RWPE2 (cell line): ENCODE results near the gene LDLRAD3.
"Not testable (repeated sequence)": the region's sequence is repeated elsewhere in the genome, so short reads cannot be mapped to it uniquely, and the experiment has no call there.

Experiments used
- ATAC-seq: fragments of 200-7000 bp; cut with Tn5 transposase; 3 replicates; pipeline ENCODE4 v1.9.1; 2021; ENCODE audit warnings: low read depth
- DNase-seq: peaks from one replicate; pipeline ENCODE4 v3.0.0-alpha.2; 2020; ENCODE audit warnings: low spot score
- H3K27ac ChIP-seq: fragments of 450-650 bp; 2 replicates; pipeline ENCODE4 v1.5.1; 2017; ENCODE audit warnings: mild to moderate bottlenecking; ENCODE audit not compliant: poor library complexity, severe bottlenecking
- H3K27me3 ChIP-seq: fragments of 250-450 bp; sonication (Bioruptor Pico); 2 replicates; pipeline ENCODE4 v1.5.1; 2021; ENCODE audit warnings: mild to moderate bottlenecking, moderate library complexity; ENCODE audit not compliant: insufficient read depth, poor library complexity, severe bottlenecking
- H3K36me3 ChIP-seq: fragments of 250-450 bp; sonication (Bioruptor Pico); 2 replicates; pipeline ENCODE4 v1.5.1; 2020; ENCODE audit warnings: low read depth, mild to moderate bottlenecking, moderate library complexity
- H3K4me1 ChIP-seq: fragments of 250-450 bp; sonication (Bioruptor Pico); 2 replicates; pipeline ENCODE4 v1.5.1; 2021; ENCODE audit warnings: mild to moderate bottlenecking, moderate library complexity; ENCODE audit not compliant: insufficient read depth, poor library complexity, severe bottlenecking
- H3K4me3 ChIP-seq: fragments of 250-450 bp; sonication (Bioruptor Pico); 2 replicates; pipeline ENCODE4 v1.5.1; 2021; ENCODE audit warnings: mild to moderate bottlenecking, moderate library complexity; ENCODE audit not compliant: severe bottlenecking
- H3K9me3 ChIP-seq: fragments of 250-450 bp; sonication (Bioruptor Pico); 2 replicates; pipeline ENCODE4 v1.5.1; 2021; ENCODE audit warnings: mild to moderate bottlenecking, moderate library complexity; ENCODE audit not compliant: severe bottlenecking
- CTCF ChIP-seq: fragments of 450-650 bp; IDR thresholded peaks from one replicate; pipeline ENCODE4 v1.5.1; 2017; ENCODE audit warnings: mild to moderate bottlenecking, moderate library complexity; ENCODE audit not compliant: poor library complexity, severe bottlenecking

LDLRAD3 gene

GRCh38 chr11:36010010-36010740, 66.3 kb downstream of the LDLRAD3 start:
- DNase-seq, result no peak
- Histone ChIP-seq H3K36me3 (no peaks in the 10 kb centered on the region), H3K4me1 (peaks cover 66% of the 10 kb centered on the region), H3K27me3 (no peaks in the 10 kb centered on the region), H3K9me3 (no peaks in the 10 kb centered on the region), H3K27ac (peak overlapping the region; percentile 95), H3K4me3 (no peak overlapping the region)
- TF ChIP-seq CTCF, result no peak
- peak; percentile 62 for ATAC-seq

GRCh38 chr11:36011574-36011973, 67.7 kb downstream of the LDLRAD3 start:
- Histone ChIP-seq H3K4me3 (no peak overlapping the region), H3K9me3 (no peaks in the 10 kb centered on the region), H3K4me1 (peaks cover 69% of the 10 kb centered on the region), H3K27ac (peak overlapping the region; percentile 95), H3K27me3 (no peaks in the 10 kb centered on the region), H3K36me3 (no peaks in the 10 kb centered on the region)
- no peak for ATAC-seq
- no peak for TF ChIP-seq CTCF
- no peak for DNase-seq

GRCh38 chr11:36012455-36012854, 68.6 kb downstream of the LDLRAD3 start:
- no peak for DNase-seq
- peak; percentile 89 for ATAC-seq
- Histone ChIP-seq H3K4me1 (peaks cover 63% of the 10 kb centered on the region), H3K9me3 (no peaks in the 10 kb centered on the region), H3K36me3 (no peaks in the 10 kb centered on the region), H3K4me3 (no peak overlapping the region), H3K27me3 (no peaks in the 10 kb centered on the region), H3K27ac (peak overlapping the region; percentile 95)
- no peak for TF ChIP-seq CTCF

GRCh38 chr11:36012979-36013378, 69.1 kb downstream of the LDLRAD3 start:
- peaks cover 60% of the 10 kb centered on the region for H3K4me1 ChIP-seq
- DNase-seq (no peak), ATAC-seq (peak; percentile 40; the same call in 1 of the 3 replicates)
- peak overlapping the region; percentile 95 for H3K27ac ChIP-seq
- no peaks in the 10 kb centered on the region for H3K9me3 ChIP-seq
- H3K27me3 ChIP-seq, result no peaks in the 10 kb centered on the region
- H3K36me3 ChIP-seq, result no peaks in the 10 kb centered on the region
- no peak for TF ChIP-seq CTCF
- no peak overlapping the region for H3K4me3 ChIP-seq

- not testable (repeated sequence) for ATAC-seq, H3K4me3 ChIP-seq, H3K36me3 ChIP-seq, H3K9me3 ChIP-seq, H3K27me3 ChIP-seq, DNase-seq
- Histone ChIP-seq H3K27ac (peak overlapping the region; percentile 95), H3K4me1 (peaks cover 59% of the 10 kb centered on the region)
Measured at GRCh38 chr11:36013446-36013845, 69.6 kb downstream of the LDLRAD3 start.
